Activated CD8-positive, alpha-beta T cell treated with anti-CD3 and anti-CD28 coated beads, Interleukin-2, amount 10 ng/mL, durations not matched to agents 7 days and 5 days (primary cell): ENCODE measurements around the gene CARD14. TPM values are rescaled to one million over a fixed set of nuclear protein-coding genes. Genes with fewer than 3 reads are reported as not detected.
A peak's percentile ranks its signal among the peaks of the same experiment; 100 is the strongest.
"Not testable (repeated sequence)": the region's sequence is repeated elsewhere in the genome, so short reads cannot be mapped to it uniquely, and the experiment has no call there.

Experiments used
- ATAC-seq: fragments of 150-1000 bp; cut with Tn5 transposase; one replicate; pipeline ENCODE4 v1.10.0; 2021; ENCODE audit warnings: moderate library complexity
- CTCF ChIA-PET: fragments of 350-600 bp; sonication (Branson Sonifier 250); formaldehyde crosslinking; loops from one replicate; lab custom pipeline; 2021; ENCODE audit warnings: antibody characterized with exemption; lab: Charles Lee
- POLR2A ChIA-PET: fragments of 350-600 bp; sonication (Branson Sonifier 250); formaldehyde crosslinking; loops from one replicate; lab custom pipeline; 2021; ENCODE audit warnings: antibody characterized with exemption; lab: Charles Lee
- DNase-seq: peaks from one replicate; pipeline ENCODE4 v3.0.0-alpha.2; 2020
- H3K27ac Mint-ChIP-seq: one replicate; pipeline ENCODE4 v1.8.0; 2021; ENCODE audit warnings: mild to moderate bottlenecking, mixed read lengths
- H3K27me3 Mint-ChIP-seq: one replicate; pipeline ENCODE4 v1.8.0; 2021; ENCODE audit warnings: low read depth, mixed read lengths
- H3K36me3 Mint-ChIP-seq: one replicate; pipeline ENCODE4 v1.8.0; 2021; ENCODE audit warnings: low read depth, mixed read lengths
- H3K4me1 Mint-ChIP-seq: one replicate; pipeline ENCODE4 v1.8.0; 2021; ENCODE audit warnings: low read depth, mixed read lengths
- H3K4me3 Mint-ChIP-seq: one replicate; pipeline ENCODE4 v1.8.0; 2021; ENCODE audit warnings: mild to moderate bottlenecking, mixed read lengths
- H3K9me3 Mint-ChIP-seq: one replicate; pipeline ENCODE4 v1.8.0; 2022; ENCODE audit warnings: mixed read lengths; ENCODE audit not compliant: insufficient read depth
- total RNA-seq, 2 experiments: library from RNA; stranded (reverse); gene quantifications; one replicate each; pipeline ENCODE4 v1.2.3, GENCODE V29; 2021

CARD14 gene
- total RNA-seq, 2 experiments from 2014 or later = not detected

GRCh38 chr17:80187515-80187941, 17.7 kb downstream of the CARD14 start:
- Mint-ChIP-seq H3K27ac (no peak overlapping the region), H3K4me1 (no peaks in the 10 kb centered on the region), H3K27me3 (peaks cover 6% of the 10 kb centered on the region), H3K36me3 (no peaks in the 10 kb centered on the region), H3K4me3 (no peak overlapping the region), H3K9me3 (no peaks in the 10 kb centered on the region)
- no peak for DNase-seq
- ATAC-seq = no peak
- POLR2A ChIA-PET = no interaction called here
- CTCF ChIA-PET = interaction anchor here (1.7 kb wide), 1 partner anchor 10 kb away, joined by 4 read pairs; no protein-coding TSS in a partner anchor

GRCh38 chr17:80189611-80190010, 19.8 kb downstream of the CARD14 start:
- H3K27ac Mint-ChIP-seq = no peak overlapping the region
- ATAC-seq (no peak), DNase-seq (no peak)
- H3K4me1 Mint-ChIP-seq = no peaks in the 10 kb centered on the region
- ChIA-PET POLR2A (no interaction called here), CTCF (no interaction called here)
- H3K9me3 Mint-ChIP-seq = no peaks in the 10 kb centered on the region
- H3K36me3 Mint-ChIP-seq = no peaks in the 10 kb centered on the region
- H3K27me3 Mint-ChIP-seq = peaks cover 11% of the 10 kb centered on the region
- H3K4me3 Mint-ChIP-seq = no peak overlapping the region

GRCh38 chr17:80190716-80191115, 20.9 kb downstream of the CARD14 start:
- ChIA-PET POLR2A (interaction anchor here (0.8 kb wide), 1 partner anchor 83 kb away, joined by 3 read pairs; no protein-coding TSS in a partner anchor), CTCF (no interaction called here)
- DNase-seq = no peak
- Mint-ChIP-seq H3K4me1 (no peaks in the 10 kb centered on the region), H3K27ac (no peak overlapping the region), H3K36me3 (no peaks in the 10 kb centered on the region), H3K9me3 (no peaks in the 10 kb centered on the region), H3K27me3 (peaks cover 11% of the 10 kb centered on the region), H3K4me3 (no peak overlapping the region)
- no peak for ATAC-seq

- H3K4me1 Mint-ChIP-seq = no peaks in the 10 kb centered on the region
- POLR2A ChIA-PET = interaction anchor here (0.8 kb wide), 1 partner anchor 83 kb away, joined by 3 read pairs; no protein-coding TSS in a partner anchor
Observed at GRCh38 chr17:80191192-80191591, 21.4 kb downstream of the CARD14 start.

GRCh38 chr17:80191865-80192661, 22.2 kb downstream of the CARD14 start:
- Mint-ChIP-seq H3K4me3 (no peak overlapping the region), H3K9me3 (no peaks in the 10 kb centered on the region), H3K4me1 (no peaks in the 10 kb centered on the region), H3K36me3 (no peaks in the 10 kb centered on the region), H3K27ac (no peak overlapping the region), H3K27me3 (peaks cover 11% of the 10 kb centered on the region)
- ATAC-seq = no peak
- POLR2A ChIA-PET = no interaction called here
- no peak for DNase-seq
- CTCF ChIA-PET = interaction anchor here (0.8 kb wide), 1 partner anchor 10 kb away, joined by 3 read pairs; no protein-coding TSS in a partner anchor

More at GRCh38 chr17:80191192-80191591, 21.4 kb downstream of the CARD14 start:
- Mint-ChIP-seq H3K4me3 (no peak overlapping the region), H3K27ac (no peak overlapping the region), H3K36me3 (no peaks in the 10 kb centered on the region), H3K9me3 (no peaks in the 10 kb centered on the region), H3K27me3 (peaks cover 11% of the 10 kb centered on the region)
- DNase-seq (no peak), ATAC-seq (no peak)
- CTCF ChIA-PET = no interaction called here

- DNase-seq = no peak
- Mint-ChIP-seq H3K4me1 (no peaks in the 10 kb centered on the region), H3K27ac (no peak overlapping the region), H3K9me3 (no peaks in the 10 kb centered on the region), H3K36me3 (no peaks in the 10 kb centered on the region), H3K27me3 (peaks cover 11% of the 10 kb centered on the region), H3K4me3 (no peak overlapping the region)
- ChIA-PET POLR2A (interaction anchor here (1.7 kb wide), 1 partner anchor 69 kb away, joined by 4 read pairs; no protein-coding TSS in a partner anchor), CTCF (interaction anchor here (0.6 to 2.4 kb wide), 8 partner anchors 11 to 106 kb away, joined by 3 to 17 read pairs (median 4); no protein-coding TSS in a partner anchor)
- no peak for ATAC-seq
Observed at GRCh38 chr17:80195141-80195540, 25.3 kb downstream of the CARD14 start.

- H3K27me3 Mint-ChIP-seq = peaks cover 11% of the 10 kb centered on the region
- no peak overlapping the region for H3K4me3 Mint-ChIP-seq
- POLR2A ChIA-PET = interaction anchor here (0.6 to 1.7 kb wide), 2 partner anchors 68 to 111 kb away, joined by 3 to 4 read pairs; no protein-coding TSS in a partner anchor
- DNase-seq = peak; percentile 60
- no peaks in the 10 kb centered on the region for H3K4me1 Mint-ChIP-seq
- no peak overlapping the region for H3K27ac Mint-ChIP-seq
- H3K9me3 Mint-ChIP-seq = no peaks in the 10 kb centered on the region
- no peaks in the 10 kb centered on the region for H3K36me3 Mint-ChIP-seq
- ATAC-seq = no peak
- CTCF ChIA-PET = interaction anchor here (0.6 to 2.4 kb wide), 19 partner anchors 8 to 693 kb away, joined by 3 to 17 read pairs (median 4); no protein-coding TSS in a partner anchor
Observed at GRCh38 chr17:80195671-80196529, 26.1 kb downstream of the CARD14 start.

GRCh38 chr17:80196652-80197051, 26.8 kb downstream of the CARD14 start:
- no peak overlapping the region for H3K27ac Mint-ChIP-seq
- DNase-seq (no peak), ATAC-seq (no peak)
- H3K4me1 Mint-ChIP-seq = no peaks in the 10 kb centered on the region
- H3K36me3 Mint-ChIP-seq = no peaks in the 10 kb centered on the region
- H3K27me3 Mint-ChIP-seq = peaks cover 9% of the 10 kb centered on the region
- H3K9me3 Mint-ChIP-seq = no peaks in the 10 kb centered on the region
- POLR2A ChIA-PET = interaction anchor here (1.7 kb wide), 1 partner anchor 68 kb away, joined by 4 read pairs; no protein-coding TSS in a partner anchor
- CTCF ChIA-PET = interaction anchor here (0.7 to 2.4 kb wide), 14 partner anchors 9 to 148 kb away, joined by 3 to 8 read pairs (median 4); no protein-coding TSS in a partner anchor
- no peak overlapping the region for H3K4me3 Mint-ChIP-seq

GRCh38 chr17:80198144-80198661, 28.4 kb downstream of the CARD14 start:
- H3K9me3 Mint-ChIP-seq = no peaks in the 10 kb centered on the region
- ATAC-seq = no peak
- H3K27me3 Mint-ChIP-seq = peaks cover 5% of the 10 kb centered on the region
- H3K4me3 Mint-ChIP-seq = no peak overlapping the region
- ChIA-PET CTCF (no interaction called here), POLR2A (no interaction called here)
- no peak for DNase-seq
- H3K4me1 Mint-ChIP-seq = no peaks in the 10 kb centered on the region
- no peak overlapping the region for H3K27ac Mint-ChIP-seq
- no peaks in the 10 kb centered on the region for H3K36me3 Mint-ChIP-seq

GRCh38 chr17:80199295-80199694, 29.5 kb downstream of the CARD14 start:
- ATAC-seq = not testable (repeated sequence)

GRCh38 chr17:80201446-80201845, 31.6 kb downstream of the CARD14 start:
- ATAC-seq (no peak), DNase-seq (no peak)
- no peak overlapping the region for H3K4me3 Mint-ChIP-seq
- no peak overlapping the region for H3K27ac Mint-ChIP-seq
- H3K27me3 Mint-ChIP-seq = no peaks in the 10 kb centered on the region
- H3K36me3 Mint-ChIP-seq = no peaks in the 10 kb centered on the region
- H3K4me1 Mint-ChIP-seq = no peaks in the 10 kb centered on the region
- POLR2A ChIA-PET = interaction anchor here (0.7 kb wide), 1 partner anchor 37 kb away, joined by 3 read pairs; no protein-coding TSS in a partner anchor
- no peaks in the 10 kb centered on the region for H3K9me3 Mint-ChIP-seq
- CTCF ChIA-PET = no interaction called here

More at GRCh38 chr17:80199295-80199694, 29.5 kb downstream of the CARD14 start:
- H3K36me3 Mint-ChIP-seq, H3K27ac Mint-ChIP-seq, H3K27me3 Mint-ChIP-seq, H3K4me3 Mint-ChIP-seq, DNase-seq, H3K9me3 Mint-ChIP-seq, CTCF ChIA-PET, POLR2A ChIA-PET, H3K4me1 Mint-ChIP-seq: not testable (repeated sequence)
